ENCODE results near the gene DAPP1.

DNA sequence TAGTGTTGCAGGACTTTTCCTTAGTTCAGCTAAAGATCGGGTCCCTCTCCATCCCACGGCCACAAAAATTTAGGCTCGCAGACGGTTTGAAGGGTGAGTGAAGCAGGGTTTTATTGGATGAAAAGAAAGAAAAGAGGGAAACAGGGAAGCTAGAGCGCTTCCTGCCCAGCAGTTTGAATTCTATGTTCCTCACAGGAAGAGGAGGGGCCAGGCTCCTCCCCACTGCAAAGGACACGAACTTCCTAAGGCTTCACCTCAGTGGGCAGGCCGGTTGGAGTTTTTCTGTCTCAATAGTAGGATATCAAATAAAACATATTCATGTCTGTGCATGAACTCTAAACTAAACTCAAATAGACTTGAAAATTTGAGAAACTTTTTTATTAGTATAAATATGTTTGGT lies 27.4 kb downstream of the DAPP1 start:
- TF ChIP-seq, protein P1, sequence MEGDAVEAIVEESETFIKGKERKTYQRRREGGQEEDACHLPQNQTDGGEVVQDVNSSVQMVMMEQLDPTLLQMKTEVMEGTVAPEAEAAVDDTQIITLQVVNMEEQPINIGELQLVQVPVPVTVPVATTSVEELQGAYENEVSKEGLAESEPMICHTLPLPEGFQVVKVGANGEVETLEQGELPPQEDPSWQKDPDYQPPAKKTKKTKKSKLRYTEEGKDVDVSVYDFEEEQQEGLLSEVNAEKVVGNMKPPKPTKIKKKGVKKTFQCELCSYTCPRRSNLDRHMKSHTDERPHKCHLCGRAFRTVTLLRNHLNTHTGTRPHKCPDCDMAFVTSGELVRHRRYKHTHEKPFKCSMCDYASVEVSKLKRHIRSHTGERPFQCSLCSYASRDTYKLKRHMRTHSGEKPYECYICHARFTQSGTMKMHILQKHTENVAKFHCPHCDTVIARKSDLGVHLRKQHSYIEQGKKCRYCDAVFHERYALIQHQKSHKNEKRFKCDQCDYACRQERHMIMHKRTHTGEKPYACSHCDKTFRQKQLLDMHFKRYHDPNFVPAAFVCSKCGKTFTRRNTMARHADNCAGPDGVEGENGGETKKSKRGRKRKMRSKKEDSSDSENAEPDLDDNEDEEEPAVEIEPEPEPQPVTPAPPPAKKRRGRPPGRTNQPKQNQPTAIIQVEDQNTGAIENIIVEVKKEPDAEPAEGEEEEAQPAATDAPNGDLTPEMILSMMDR (conservative IDR thresholded peaks at IDR 0.05; ENCODE audit: low read length), result no peak
- no peak for TF ChIP-seq EZH2phosphoT487 (IDR thresholded peaks at IDR 0.05; ENCODE audit: borderline replicate concordance, low read depth, low read length)
